A549 (cell line): ENCODE results near the gene FUT8.

Source experiments
- CEBPB ChIP-seq, 2 experiments: fragments of >200 bp in 1 of 2; sonication (Bioruptor Twin) in 1 of 2; formaldehyde crosslinking in 1 of 2; IDR thresholded peaks; 2 replicates each; pipeline ENCODE4 v1.6.1; 2012 to 2016
- CTCF ChIP-seq: fragments of >200 bp; sonication (Bioruptor Twin); formaldehyde crosslinking; IDR thresholded peaks from 3 replicates; pipeline ENCODE4 v1.5.1; 2016
- HEYL ChIP-seq: fragments of 250-450 bp; sonication (Bioruptor Pico); IDR thresholded peaks from 2 replicates; pipeline ENCODE4 v1.8.0; 2021; ENCODE audit warnings: mild to moderate bottlenecking, moderate library complexity
- JUNB ChIP-seq: fragments of >200 bp; sonication (Bioruptor Twin); formaldehyde crosslinking; IDR thresholded peaks from 2 replicates; pipeline ENCODE4 v1.6.1; 2016
- KDM5A ChIP-seq: fragments of 200-600 bp; sonication (generic); IDR thresholded peaks from 2 replicates; pipeline ENCODE4 v1.6.1; 2016; ENCODE audit warnings: antibody characterized with exemption, mild to moderate bottlenecking
- MAFK ChIP-seq: fragments of 450-650 bp; IDR thresholded peaks from 2 replicates; pipeline ENCODE4 v1.6.1; 2014; ENCODE audit not compliant: partially characterized antibody
- MYC ChIP-seq: IDR thresholded peaks from 2 replicates; pipeline ENCODE4 v1.6.1; 2012; ENCODE audit warnings: mild to moderate bottlenecking, inconsistent platforms, low read length, improper control_type of control experiment, borderline replicate concordance
- NPAS2 ChIP-seq: fragments of 250-450 bp; sonication (Bioruptor Pico); IDR thresholded peaks from 2 replicates; pipeline ENCODE4 v1.8.0; 2022; ENCODE audit warnings: mild to moderate bottlenecking, moderate library complexity, borderline replicate concordance
- PBX3 ChIP-seq: IDR thresholded peaks from 2 replicates; pipeline ENCODE4 v1.6.1; 2012
- POLR2A ChIP-seq: IDR thresholded peaks from 2 replicates; pipeline ENCODE4 v1.6.1; 2012; ENCODE audit warnings: mild to moderate bottlenecking, low read length
- SMC3 ChIP-seq: fragments of >200 bp; sonication (Bioruptor Twin); formaldehyde crosslinking; IDR thresholded peaks from 3 replicates; pipeline ENCODE4 v1.6.1; 2018; ENCODE audit warnings: inconsistent platforms
- ZC3H11A ChIP-seq: fragments of 450-650 bp; IDR thresholded peaks from 2 replicates; pipeline ENCODE4 v1.6.1; 2014; ENCODE audit warnings: antibody characterized with exemption, mild to moderate bottlenecking

- no peak for TF ChIP-seq CTCF
- no peak for TF ChIP-seq CEBPB (IDR thresholded peaks at IDR 0.05)
- no peak for TF ChIP-seq POLR2A
- no peak for TF ChIP-seq NPAS2
- TF ChIP-seq JUNB, result no peak
- no peak for TF ChIP-seq MAFK
- no peak for TF ChIP-seq ZC3H11A
- TF ChIP-seq KDM5A, result no peak
- TF ChIP-seq SMC3, result no peak
- TF ChIP-seq PBX3, result no peak
- TF ChIP-seq MYC, result no peak
- no peak for TF ChIP-seq HEYL
These were observed 333.1 kb downstream of the FUT8 start for GRCh38 chr14:65745396-65746190.
